Measurements from ENCODE around the gene C4orf50.
"Not testable (repeated sequence)": the region's sequence is repeated elsewhere in the genome, so short reads cannot be mapped to it uniquely, and the experiment has no call there.

Gene C4orf50

DNA sequence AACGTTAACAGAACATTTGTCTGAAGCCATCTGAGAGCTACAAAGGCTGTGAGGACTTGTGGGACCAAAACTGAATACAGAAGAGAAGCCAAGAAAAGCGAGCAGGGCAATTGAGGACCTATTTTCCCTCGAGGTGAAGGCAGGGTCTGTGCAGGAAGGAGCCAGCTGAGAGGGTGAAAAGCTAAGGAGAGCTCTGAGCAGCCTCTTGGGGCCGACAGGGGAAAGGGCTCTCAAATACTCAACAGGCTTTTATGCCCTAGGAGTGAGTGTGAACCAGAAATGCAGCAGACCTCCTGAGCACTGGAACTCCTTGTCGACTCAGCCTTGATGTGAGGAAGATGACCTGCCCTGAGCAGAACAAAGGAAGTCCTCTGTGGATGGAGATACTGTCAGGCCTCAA lies 54.2 kb downstream of the C4orf50 start:
- DNase-seq, result no peak

DNA sequence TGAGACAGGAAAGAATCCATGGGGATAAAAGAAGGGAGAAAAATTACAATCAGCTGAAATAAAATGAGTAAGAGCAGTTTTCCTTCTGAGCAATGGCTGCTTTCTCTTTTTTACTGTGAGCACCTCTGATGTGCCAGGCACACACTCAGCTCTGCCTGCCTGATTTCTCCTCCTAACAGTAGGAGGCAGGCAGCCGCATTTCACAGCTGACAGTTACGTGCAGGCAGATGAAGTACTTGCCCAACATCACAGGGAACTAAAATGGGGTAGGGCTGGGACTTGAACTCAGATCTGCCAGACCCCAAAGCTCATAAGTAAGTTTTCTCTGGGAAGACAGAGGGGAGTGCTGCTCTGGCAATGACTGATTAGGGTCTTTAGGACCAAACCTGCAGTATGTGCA lies 54.6 kb downstream of the C4orf50 start:
- DNase-seq, result no peak

DNA sequence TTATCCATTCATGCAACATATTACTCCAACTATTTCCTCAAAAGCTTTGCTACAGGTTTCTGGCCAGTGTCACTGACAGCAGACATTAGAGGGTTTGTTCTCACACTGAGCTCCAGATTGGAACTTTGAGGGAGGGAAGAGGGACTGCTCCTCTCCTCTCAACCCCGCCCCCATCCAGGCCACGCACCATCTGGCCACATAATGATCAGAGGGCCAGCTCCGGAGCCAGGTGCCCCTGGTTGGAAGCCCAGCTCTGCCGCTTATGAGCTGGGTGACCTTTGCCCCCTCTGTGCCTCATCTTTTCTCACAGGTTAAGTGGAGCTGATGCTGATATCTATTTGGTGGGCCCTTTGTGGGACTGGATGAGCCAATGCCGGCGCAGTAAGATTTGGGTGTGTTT lies 55.8 kb downstream of the C4orf50 start:
- DNase-seq, result no peak

DNA sequence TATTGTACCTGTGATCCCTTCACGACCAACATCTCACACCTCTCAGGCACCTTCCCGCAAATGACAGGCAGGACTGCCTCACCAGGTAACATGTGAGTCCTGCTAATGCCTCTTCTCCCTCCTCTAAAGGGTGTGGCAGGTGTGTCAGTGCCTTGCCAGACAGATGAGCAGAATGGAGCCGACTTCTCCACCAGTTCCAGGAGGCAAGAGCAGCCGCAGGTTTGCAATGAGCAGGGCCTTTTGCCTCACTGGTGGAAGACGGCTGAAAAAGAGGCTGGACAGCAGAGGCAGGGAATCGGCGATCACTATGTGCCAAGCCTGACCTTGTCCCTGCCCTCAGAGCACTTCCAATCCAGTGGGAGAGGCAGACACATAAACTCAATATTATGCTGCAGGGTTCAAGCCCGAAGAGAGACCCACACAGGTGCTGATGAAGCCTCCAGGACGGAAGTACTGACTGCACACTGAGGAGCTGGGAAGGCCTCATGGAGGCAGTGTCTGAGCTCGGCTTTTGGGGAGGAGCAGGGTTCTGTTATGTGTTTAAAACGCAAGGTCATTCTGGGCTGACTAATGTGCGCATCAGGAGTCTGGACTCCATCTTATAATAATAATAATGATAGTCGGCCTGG lies 57.9 kb downstream of the C4orf50 start:
- DNase-seq, result no peak

DNA sequence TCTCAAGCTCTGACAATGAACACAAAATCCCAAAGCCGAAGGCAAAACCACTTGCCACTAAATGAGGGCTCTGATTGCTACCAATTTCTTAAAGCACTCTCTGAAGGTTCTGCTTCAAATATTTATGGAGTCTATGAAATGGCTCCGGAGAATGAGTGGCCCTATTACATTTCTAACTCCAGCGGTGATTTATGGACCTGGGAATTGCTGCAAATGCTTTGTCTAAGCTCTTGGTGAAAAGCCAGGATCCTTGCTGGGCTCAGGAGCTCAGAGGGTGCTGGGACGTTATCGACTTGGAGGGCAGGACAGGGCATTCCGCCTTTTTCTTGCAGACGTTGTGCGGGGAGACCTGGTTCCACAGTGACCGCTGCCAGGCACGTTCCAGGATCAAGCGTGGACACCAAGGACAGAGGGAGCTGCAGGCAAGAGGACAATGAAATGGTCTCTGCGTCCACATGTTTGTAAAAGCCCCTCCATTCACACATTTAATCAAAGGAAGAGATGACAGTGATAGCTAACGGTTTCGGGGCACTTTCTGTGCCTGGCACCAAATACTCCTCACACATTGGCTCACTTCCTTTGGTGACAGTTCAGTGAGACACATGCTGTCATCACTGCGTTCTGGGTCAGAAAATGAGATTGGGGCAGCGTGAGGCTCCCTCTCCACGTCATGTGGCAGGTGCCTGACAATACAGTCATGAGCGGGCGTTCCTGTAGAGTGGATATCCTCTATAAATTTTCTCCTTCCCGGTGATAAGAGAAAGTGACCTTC lies 58.8 kb downstream of the C4orf50 start:
- DNase-seq, result no peak

DNA sequence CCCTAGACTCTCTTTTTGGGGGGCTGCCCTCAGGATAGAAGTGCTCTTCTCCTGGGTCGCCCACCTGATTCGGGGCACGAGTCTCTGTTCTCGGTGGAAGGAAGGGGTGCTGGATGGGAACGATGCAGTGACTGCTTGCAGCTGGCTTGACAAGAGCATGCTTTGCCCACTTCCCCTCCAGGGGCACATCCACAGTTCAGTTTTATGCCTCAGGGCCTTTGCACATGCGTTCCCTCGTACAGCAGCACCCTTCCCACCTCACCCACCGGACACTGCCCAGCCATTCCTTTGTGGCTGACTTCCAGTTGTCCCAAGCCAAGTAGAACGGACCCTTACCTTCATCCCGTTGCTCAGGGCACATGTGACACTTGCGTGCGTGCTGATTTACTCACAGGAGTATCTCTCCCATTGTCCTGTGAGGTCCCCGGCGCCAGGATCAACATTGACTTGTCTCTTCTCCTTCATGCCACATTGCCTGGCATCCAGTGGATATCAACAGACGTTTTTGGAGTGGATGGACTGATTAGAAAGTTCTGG lies 60.0 kb downstream of the C4orf50 start:
- no peak for DNase-seq

DNA sequence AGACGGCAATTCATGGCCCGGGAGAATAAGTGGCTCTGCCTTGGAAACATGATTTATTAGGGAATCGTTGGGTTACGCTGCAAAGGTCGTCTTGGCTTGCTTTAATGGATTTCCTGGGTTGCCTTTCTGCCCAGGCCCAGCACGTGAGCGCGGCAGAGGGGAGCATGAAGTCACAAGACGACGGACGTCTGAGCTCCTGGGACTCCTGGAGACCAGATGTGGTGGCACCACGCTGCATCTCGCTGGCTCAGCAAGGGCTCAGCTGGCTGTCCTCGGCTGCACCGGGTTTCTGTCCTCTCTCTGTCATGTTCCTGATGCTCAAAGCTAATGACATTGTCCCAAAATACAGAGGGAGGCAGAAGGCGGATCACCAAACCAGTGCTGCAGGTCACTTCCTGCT lies 61.2 kb downstream of the C4orf50 start:
- DNase-seq, result no peak

DNA sequence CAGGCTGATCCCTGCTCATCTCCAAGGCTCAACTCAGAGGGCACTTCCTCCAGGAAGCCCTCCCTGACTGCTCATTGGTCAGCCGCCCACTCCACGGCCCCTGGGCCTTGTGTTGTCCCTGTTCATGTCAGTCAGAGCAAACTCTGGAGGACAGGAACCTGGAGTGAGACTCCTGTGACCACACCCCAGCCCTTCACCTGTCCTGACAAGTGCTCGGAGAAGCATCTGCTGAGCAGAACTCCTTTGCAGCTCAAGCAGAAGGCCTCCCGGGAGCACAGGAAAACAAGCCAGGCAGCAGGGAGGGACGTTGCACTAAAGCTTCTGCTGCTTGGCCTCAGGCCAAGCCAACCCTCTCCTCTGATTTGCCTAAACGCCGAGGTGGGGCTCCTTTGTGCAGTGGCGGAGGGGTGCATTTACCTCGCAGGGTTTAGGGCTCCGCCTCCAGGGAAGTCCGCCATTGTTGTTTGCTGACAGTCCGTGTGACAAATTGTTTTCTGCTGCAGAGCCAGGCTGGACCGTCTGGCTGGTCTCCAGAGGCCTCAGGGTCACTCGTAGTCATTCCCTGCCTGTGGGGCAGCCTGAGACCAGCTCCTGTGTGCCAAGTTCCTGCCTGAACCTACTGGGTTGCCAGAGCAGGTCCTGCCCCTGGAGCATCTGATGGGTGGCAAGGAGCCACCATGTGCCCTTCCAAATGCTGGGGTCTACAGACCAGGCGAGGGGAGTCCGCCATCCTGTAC lies 61.8 kb downstream of the C4orf50 start:
- DNase-seq, result no peak

DNA sequence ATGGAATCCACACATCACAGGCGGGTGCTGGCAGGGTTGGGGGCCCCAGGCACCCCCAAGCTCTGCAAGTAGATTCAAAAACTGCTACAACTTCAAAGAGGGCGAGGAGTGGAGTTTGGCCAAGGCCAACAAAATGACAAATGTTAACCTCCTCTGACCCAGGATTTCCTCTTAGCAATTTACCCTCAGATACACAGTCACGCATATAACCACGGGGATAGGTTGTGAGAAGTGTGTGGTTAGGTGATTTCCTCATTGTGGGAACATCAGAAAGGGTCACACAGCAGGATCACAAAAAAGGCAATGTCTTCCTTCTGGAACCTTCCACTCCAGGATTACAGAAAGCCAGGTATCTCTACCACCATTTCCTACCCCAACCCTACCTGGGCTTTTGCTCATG lies 62.4 kb downstream of the C4orf50 start:
- no peak for DNase-seq

DNA sequence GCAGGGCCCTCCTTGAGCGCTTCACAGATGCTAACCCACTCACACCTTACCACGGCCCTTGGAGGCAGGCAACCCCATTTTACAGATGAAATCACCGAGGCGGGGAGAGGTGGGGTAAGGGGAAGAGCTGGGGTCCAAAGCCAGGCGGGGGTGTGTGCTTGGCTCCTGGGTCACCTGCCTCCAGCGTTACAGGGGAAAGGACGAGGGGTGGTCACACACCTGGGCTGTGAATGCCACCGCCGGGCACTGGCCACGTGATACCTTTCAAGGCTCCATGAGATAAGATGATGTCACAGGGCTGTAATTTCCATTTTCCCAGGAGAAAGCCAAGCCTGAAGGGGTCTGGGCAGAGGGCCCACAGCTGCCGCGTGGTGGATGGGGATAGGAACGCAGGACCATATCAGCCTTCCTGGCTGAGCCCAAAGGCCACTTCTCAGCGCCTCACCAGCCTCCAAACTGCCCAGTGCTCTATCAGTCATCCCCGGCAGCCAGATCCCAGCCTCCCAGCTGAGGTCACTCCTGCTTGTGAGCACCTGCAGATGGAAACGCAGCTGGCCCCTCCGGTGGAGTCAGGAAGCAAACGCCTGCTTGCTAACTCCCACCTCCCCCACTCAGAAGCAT lies 62.9 kb downstream of the C4orf50 start:
- DNase-seq, result no peak

DNA sequence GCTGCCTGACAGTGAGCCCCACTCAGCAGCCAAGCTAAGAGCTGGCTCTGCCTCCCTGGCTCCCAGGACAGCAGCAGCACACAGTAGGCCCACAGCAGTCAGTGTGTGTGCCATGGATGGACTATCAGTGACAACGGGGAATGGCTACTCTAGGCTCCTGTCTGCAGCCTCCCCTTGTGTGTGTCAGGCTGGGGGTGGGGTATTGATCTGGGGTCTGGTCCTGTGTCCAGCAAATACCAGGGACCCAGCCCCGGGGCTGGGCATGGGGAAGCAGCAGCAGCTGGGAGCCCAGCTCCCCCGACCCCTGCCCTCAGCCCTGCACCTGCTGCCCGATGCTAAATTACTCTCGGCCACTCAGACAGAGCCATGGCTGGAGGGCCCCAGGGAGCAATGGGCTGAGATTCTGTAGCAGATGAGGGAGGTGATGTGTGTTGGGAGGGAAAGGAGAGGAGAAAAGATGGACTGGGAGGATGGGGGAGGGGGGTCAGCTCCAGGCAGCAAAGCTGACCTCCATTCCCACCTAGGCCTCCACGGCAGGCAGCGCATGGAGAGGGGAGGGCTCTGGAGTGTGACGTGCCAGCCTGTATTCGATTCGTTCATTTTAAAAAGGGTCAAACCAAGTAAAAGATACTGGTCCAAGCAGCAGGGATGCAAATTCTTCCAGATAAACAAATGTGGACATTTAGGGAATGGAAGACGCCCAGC lies 64.0 kb downstream of the C4orf50 start:
- DNase-seq, result no peak

DNA sequence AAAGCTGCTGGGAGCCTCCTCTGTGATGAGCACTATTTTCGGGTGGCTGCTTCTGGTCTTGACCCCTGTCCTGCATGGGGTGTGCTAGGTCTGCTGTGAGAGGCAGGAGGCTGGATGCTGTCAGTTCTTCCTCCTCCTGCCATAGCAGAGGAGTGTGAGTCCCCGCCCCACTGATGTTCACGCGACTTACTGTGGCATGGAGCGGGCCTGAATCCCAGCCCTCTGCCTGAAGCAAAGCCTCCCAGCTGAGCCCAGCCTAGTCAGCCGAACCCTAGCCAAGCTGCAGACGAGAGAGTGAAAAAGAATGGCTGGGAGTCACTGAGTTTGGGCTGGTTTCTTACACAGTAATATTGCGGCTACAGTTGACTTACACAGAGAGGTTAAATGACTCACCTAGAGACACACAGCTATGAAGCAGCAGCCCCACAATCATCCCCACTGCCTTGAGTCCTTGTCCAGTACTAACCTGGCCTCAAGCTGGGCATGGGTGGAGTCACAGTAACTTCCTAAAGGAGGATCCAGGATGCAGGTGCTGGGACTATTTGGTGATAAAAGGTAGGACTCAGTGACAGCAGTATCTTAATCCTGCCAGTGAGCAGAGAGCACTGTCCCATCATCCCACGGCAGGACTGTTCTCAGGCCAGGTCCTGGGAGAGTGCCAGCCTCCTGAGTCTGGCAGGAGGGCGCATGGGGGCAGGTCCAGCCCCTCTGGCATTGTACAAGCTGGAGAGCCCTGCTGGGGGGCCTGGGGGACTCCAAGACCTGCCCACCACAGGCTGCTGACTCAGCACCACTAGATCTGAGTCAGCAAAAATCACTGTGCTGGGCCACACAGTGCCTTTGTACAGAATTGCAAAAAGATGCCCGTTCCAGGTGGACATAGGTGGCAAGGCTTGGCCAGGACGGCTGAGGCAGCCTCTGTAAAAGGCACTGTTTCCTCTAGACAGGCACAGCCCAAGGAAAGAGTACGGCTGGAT lies 65.0 kb downstream of the C4orf50 start:
- DNase-seq, result no peak

DNA sequence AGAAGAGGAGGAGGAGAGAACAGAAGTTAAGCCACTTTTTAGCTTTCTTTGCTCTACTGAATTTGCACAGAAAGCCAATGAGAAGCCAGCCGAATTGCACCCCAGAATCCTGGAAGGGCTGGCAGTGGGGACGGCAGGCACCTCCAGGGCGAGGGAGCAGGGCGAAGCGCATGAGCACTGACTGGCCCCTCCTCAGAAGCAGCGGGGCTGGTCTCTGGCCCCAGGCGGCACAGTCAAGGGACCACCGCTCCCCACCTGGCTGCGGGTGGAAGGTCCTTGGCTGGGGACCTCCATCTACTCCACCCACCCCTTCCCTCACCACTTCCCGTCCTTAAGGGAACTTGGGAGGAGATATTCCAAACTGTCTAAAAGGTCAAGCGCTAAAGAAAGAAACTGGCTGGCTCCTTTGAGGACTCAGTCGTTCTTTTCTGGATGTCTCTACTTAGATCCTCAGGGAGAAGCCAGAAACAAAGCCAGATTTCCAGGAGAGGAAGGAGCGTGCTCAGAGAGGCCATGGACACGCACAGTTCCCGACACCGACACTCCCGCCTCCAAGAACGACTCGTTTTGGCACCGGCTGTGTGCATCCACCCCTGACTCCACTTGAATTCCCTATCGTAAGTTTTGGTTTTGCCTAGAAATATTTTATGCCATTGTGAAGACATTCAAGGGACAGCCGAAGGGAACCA lies 65.8 kb downstream of the C4orf50 start:
- no peak for DNase-seq

DNA sequence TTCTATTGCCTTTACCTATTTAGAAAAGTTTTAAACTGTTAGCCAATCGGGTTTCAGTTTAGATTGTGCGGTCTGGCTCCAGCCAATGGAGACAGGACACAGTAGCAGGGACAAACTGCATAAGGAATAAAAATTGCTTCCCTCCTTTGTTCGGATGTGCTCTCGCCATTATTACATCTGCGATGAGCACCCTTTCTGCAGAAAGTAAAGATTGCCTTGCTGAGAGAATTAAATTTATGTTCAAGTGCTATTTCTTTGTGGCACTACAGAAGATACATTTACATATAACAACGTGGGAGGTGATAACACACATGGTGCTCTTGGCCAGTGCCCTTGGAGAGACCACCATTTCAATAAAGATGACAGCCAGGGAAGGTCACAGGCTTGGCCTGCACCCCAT lies 71.6 kb downstream of the C4orf50 start:
- not testable (repeated sequence) for DNase-seq

DNA sequence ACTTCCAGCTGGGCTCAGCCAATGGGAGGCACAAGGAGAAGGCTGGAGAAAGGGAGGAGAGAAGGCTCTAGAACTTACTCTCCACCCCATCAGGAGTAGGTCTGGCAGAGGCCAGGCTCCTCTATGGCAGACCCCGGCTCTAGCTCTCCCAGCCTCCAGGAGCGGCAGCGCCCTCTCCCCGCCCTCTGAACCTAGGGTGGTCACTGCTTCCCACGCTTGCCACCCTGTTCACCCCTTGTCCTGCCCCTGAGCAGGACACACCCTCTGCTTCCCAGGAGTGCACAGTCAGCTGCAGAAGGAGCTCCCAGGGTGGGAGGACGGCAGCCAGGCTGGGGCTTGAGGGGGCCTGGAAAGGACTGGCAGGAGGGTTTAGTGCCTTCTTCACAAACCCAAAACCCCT lies 72.3 kb downstream of the C4orf50 start:
- no peak for DNase-seq

DNA sequence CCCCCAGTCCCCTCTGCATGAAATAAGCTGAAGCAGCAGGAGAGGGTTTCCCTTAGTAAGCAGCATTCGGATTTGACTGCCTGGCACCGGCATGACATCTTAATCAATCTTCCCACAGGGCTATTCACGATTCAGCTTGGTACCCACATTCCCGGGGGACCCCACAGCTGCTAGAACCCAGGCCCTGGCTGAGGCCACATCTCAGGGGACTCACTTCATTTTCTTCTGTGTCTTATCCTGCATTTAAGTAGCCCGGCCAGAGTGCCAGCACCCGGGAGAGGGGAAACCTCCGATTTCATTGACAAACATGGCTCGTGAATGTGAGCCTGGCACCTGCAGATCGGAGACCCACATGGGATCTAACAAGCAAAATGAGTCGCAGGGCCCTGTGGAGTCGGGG lies 73.1 kb downstream of the C4orf50 start:
- no peak for DNase-seq

DNA sequence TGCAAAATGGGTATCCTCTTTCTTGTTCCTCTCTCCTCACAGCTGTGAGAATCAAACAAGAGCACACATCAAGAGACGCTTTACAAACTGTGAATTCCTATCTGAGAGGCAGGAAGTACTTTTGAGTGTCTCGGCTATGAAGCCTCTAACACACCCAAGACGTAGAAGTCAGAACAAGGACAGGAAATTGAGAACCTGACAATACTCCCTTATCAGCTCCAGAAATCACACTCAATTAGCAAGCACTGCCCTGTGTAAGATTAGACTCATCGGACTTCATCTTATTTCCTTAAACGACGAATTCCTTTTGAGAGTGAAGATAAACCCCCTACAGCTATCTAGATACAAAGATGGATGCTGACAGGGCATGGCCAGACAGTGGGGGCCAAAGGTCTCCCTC lies 74.7 kb downstream of the C4orf50 start:
- DNase-seq, result no peak

DNA sequence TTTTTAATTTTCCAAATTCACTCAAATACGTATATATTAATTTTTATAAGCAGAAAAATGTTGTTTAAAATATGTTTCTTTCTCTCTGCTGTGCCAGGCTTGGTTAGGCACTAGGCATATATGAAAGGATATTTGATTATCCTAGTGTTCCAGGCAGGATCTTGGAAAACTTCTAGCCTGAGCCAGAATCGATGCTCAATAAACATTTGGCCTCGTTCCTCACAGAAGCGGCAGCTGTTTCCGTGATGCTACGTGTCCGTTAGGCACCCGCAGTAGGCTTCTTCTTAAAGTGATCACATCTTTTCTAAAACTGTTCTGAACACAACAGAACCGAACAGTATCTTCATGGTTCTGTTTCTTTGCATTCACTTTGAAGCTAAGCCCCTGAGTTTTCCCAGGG lies 75.3 kb downstream of the C4orf50 start:
- DNase-seq, result no peak

DNA sequence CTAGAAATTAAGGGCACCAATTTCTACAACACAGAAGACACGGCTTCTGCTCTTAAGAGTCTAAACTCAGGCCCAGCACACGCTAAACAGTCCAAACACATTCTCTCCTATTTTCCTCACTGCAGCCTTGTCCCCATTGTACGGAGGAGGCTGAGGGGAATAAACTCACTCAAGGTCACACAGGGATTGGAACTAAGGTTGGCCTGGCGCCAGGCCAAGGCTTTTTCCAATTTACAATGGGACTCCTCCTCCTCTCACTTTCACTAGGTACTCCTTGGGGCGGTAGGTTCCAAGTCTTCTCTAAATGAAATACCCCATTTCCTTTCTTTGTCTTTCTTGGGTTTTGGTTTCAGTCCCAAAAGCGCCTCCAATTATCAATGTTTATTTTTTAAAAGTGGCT lies 76.6 kb downstream of the C4orf50 start:
- DNase-seq, result no peak

DNA sequence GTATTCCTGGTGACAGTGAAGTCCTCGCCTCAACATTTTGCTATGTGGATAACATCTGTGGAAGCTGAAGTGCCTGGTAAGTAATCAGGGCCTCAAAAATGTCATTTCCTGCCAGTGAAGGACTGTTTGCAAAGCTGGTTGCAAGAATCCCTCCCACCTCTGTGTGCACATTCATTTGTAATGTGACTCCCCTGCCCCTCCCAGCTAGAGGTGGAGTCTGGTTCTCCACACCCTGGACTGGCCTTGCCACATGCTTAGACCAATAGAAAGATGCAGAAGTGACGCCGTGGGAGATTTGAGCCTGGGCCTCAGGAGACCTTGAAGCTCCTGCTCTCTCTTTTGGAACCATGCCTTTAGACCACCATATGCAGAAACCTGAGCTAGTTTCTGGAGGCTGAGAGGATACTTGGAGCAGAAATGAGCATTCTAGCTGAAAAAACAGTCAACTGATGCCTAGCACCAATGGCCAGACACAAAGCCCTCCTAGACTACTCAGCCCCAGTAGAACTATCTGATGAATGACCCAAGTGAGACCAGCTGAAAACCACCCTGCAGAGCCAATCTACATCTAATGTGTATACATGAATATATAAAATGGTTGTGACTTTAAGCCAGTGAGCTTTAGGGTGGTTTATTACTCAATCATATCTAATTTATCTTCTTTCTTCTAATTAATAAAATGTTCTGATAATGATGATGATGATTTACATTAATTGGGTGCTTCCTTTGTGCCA lies 77.6 kb downstream of the C4orf50 start:
- DNase-seq, result no peak
